ENCODE data around the gene ZFYVE16. TPM values are rescaled to one million over a fixed set of nuclear protein-coding genes. Genes with fewer than 3 reads are reported as not detected.

Gene ZFYVE16
- total and polyA plus RNA-seq, 2 of the 13 experiments (the other 11 are each of a cell fraction or from before 2014, with no cell fraction given) = 9.3 to 33.3 TPM

- no TSS peak for BruUV-seq (replicated peaks)
- H3K79me2 ChIP-seq (ENCODE audit: insufficient read depth, low read length) = peaks cover 55% of the 10 kb centered on the region
- no peak for FAIRE-seq
- H3K9ac ChIP-seq (ENCODE audit: insufficient read depth, low read depth, low read length) = peak overlapping the region; percentile 95
- in situ Hi-C loops (cut with HindIII; ENCODE audit: extremely low pct_ligation_motif_present, low pct_unique_long_range_greater_than_20kb) = no loop called here
- no peak for DNase-seq (ENCODE audit: low spot score)
- no peak overlapping the region for H2AFZ ChIP-seq (ENCODE audit: low read length)
- H3K27me3 ChIP-seq (ENCODE audit: control insufficient read depth in 1 of 2, insufficient read depth in 2 of 2, low read length in 2 of 2) = no peaks in the 10 kb centered on the region
- ChIA-PET CTCF (ENCODE audit: low intra/inter-chr PET ratio, low total read pairs) (no interaction called here), POLR2A (no interaction called here)
- H3K4me2 ChIP-seq (ENCODE audit: low read depth, low read length) = peak overlapping the region; percentile 87
- no peaks in the 10 kb centered on the region; a peak in 2 of 5 replicates for H3K36me3 ChIP-seq (replicated peaks in 1 of 2; ENCODE audit: control insufficient read depth in 1 of 2, insufficient read depth in 2 of 2, low read length in 2 of 2)
- H3K4me3 ChIP-seq (replicated peaks in 1 of 3; ENCODE audit: insufficient read depth in 1 of 3, low read depth in 2 of 3, low read length in 3 of 3) = peak overlapping the region; percentile 82 to 93 (median 89)
- no peak for TF ChIP-seq ZNF446 (CRISPR knock-in tag; IDR thresholded peaks at IDR 0.05)
- TF ChIP-seq DMTF1 (CRISPR knock-in tag; IDR thresholded peaks at IDR 0.05) = no peak
- TF ChIP-seq XRCC5 (optimal IDR thresholded peaks at IDR 0.05; ENCODE audit: low read length) = no peak
- no peak for TF ChIP-seq GABPA (IDR thresholded peaks at IDR 0.05; ENCODE audit: low read depth, low read length)
- peak; percentile 25; the same call in 1 of the 2 replicates for TF ChIP-seq GABPA (CRISPR knock-in tag; IDR thresholded peaks at IDR 0.05; ENCODE audit: low read depth)
- intact Hi-C loops (cut with micrococcal nuclease; ENCODE audit: unreplicated experiment) = loop anchor here (5.0 to 10.0 kb wide), 3 partner anchors 65 to 163 kb away; partner anchors contain the start of gene ANKRD34B
- peak overlapping the region; percentile 47 for H3K27ac ChIP-seq (ENCODE audit: extremely low read length, insufficient read depth, low read length)
- WGBS (ENCODE audit: low lambda C conversion rate) = 24% methylated on average over 6 of the region's 6 CpGs
- peaks cover 39% of the 10 kb centered on the region for H3K4me1 ChIP-seq (ENCODE audit: insufficient read depth, low read length)
- no peak for ATAC-seq
- H4K20me1 ChIP-seq (ENCODE audit: insufficient read depth, low read length) = peaks cover 5% of the 10 kb centered on the region; the same call in 1 of the 2 replicates
- H3K9me3 ChIP-seq (ENCODE audit: low read length) = no peaks in the 10 kb centered on the region
Measured at GRCh38 chr5:80409367-80409966, 1.6 kb downstream of the ZFYVE16 start.
